MG63 (cell line): ENCODE measurements around the gene ZNF234. TPM values are rescaled to one million over a fixed set of nuclear protein-coding genes. Genes with fewer than 3 reads are reported as not detected.
"Not testable (repeated sequence)": the region's sequence is repeated elsewhere in the genome, so short reads cannot be mapped to it uniquely, and the experiment has no call there.

Source experiments
- DNase-seq: peaks from one replicate; pipeline ENCODE4 v3.0.0-alpha.2; 2020
- H3K27me3 ChIP-seq: fragments of 250-450 bp; sonication (Bioruptor Pico); 2 replicates; pipeline ENCODE4 v1.5.1; 2020; ENCODE audit warnings: mild to moderate bottlenecking, moderate library complexity
- H3K36me3 ChIP-seq: fragments of 250-450 bp; sonication (Bioruptor Pico); 2 replicates; pipeline ENCODE4 v1.5.1; 2020; ENCODE audit warnings: mild to moderate bottlenecking, moderate library complexity
- H3K4me3 ChIP-seq: fragments of 250-450 bp; sonication (Bioruptor Pico); 2 replicates; pipeline ENCODE4 v1.5.1; 2020; ENCODE audit warnings: mild to moderate bottlenecking, moderate library complexity
- H3K9me3 ChIP-seq: fragments of 250-450 bp; sonication (Bioruptor Pico); 2 replicates; pipeline ENCODE4 v1.5.1; 2020; ENCODE audit warnings: mild to moderate bottlenecking, moderate library complexity
- total RNA-seq: library from RNA; depleted of rRNA; stranded (reverse); fragments of >200 nt; shearing (Covaris generic); gene quantifications from 2 replicates; pipeline ENCODE4 v1.2.3, GENCODE V29; 2014; ENCODE audit warnings: low replicate concordance

The ZNF234 gene
- total RNA-seq, 1 experiment from 2014 or later = 3.9 TPM

GRCh38 chr19:44164327-44164672 lies 22.9 kb downstream of the ZNF234 start:
- peak overlapping the region; percentile 87 for H3K4me3 ChIP-seq

GRCh38 chr19:44164673-44165512 lies 23.5 kb downstream of the ZNF234 start, which contains the start of gene ZNF226:
Gene ZNF226 (plus strand): TSS chr19:44165100. CDS start chr19:44170081, 4,981 bp downstream.
- peak; percentile 95 for DNase-seq
- Histone ChIP-seq H3K4me3 (peak within 1 kb of the TSS; percentile 87), H3K27me3 (no peaks in the 10 kb centered on the region), H3K36me3 (peaks cover 37% of the 10 kb centered on the region), H3K9me3 (peaks cover 32% of the 10 kb centered on the region)

More at GRCh38 chr19:44164327-44164672, 22.9 kb downstream of the ZNF234 start:
- Histone ChIP-seq H3K36me3 (peaks cover 31% of the 10 kb centered on the region), H3K9me3 (peaks cover 28% of the 10 kb centered on the region), H3K27me3 (no peaks in the 10 kb centered on the region)
- no peak for DNase-seq

- H3K9me3 ChIP-seq = peaks cover 30% of the 10 kb centered on the region
- not testable (repeated sequence) for H3K4me3 ChIP-seq, H3K27me3 ChIP-seq, DNase-seq
- H3K36me3 ChIP-seq = peaks cover 91% of the 10 kb centered on the region
Observed at GRCh38 chr19:44170660-44171059, 29.3 kb downstream of the ZNF234 start.

- no peak for DNase-seq
- Histone ChIP-seq H3K4me3 (no peak overlapping the region), H3K36me3 (peaks cover 61% of the 10 kb centered on the region), H3K9me3 (peaks cover 42% of the 10 kb centered on the region), H3K27me3 (no peaks in the 10 kb centered on the region)
Observed at GRCh38 chr19:44176590-44176989, 35.2 kb downstream of the ZNF234 start.

GRCh38 chr19:44180968-44181367 lies 39.6 kb downstream of the ZNF234 start:
- H3K4me3 ChIP-seq = no peak overlapping the region

GRCh38 chr19:44182145-44182544 lies 40.8 kb downstream of the ZNF234 start:
- H3K27me3 ChIP-seq = no peaks in the 10 kb centered on the region
- H3K9me3 ChIP-seq = peaks cover 18% of the 10 kb centered on the region
- no peak for DNase-seq
- H3K36me3 ChIP-seq = peaks cover 5% of the 10 kb centered on the region; the same call in 1 of the 2 replicates
- no peak overlapping the region for H3K4me3 ChIP-seq

More at GRCh38 chr19:44180968-44181367, 39.6 kb downstream of the ZNF234 start:
- no peak for DNase-seq
- peaks cover 27% of the 10 kb centered on the region for H3K9me3 ChIP-seq
- peaks cover 17% of the 10 kb centered on the region for H3K36me3 ChIP-seq
- no peaks in the 10 kb centered on the region for H3K27me3 ChIP-seq

- no peaks in the 10 kb centered on the region for H3K36me3 ChIP-seq
- H3K9me3 ChIP-seq = peaks cover 9% of the 10 kb centered on the region
- H3K27me3 ChIP-seq = no peaks in the 10 kb centered on the region
- H3K4me3 ChIP-seq = no peak overlapping the region
- no peak for DNase-seq
Observed at GRCh38 chr19:44190020-44190419, 48.7 kb downstream of the ZNF234 start.

GRCh38 chr19:44192127-44192526 lies 50.8 kb downstream of the ZNF234 start:
- Histone ChIP-seq H3K27me3 (no peaks in the 10 kb centered on the region), H3K9me3 (peaks cover 7% of the 10 kb centered on the region), H3K4me3 (no peak overlapping the region), H3K36me3 (no peaks in the 10 kb centered on the region)
- DNase-seq = no peak

- DNase-seq = no peak
- no peaks in the 10 kb centered on the region for H3K36me3 ChIP-seq
- H3K27me3 ChIP-seq = no peaks in the 10 kb centered on the region
- H3K9me3 ChIP-seq = peaks cover 8% of the 10 kb centered on the region
- H3K4me3 ChIP-seq = no peak overlapping the region
Observed at GRCh38 chr19:44196772-44197171, 55.4 kb downstream of the ZNF234 start.

- Histone ChIP-seq H3K27me3 (no peaks in the 10 kb centered on the region), H3K36me3 (no peaks in the 10 kb centered on the region), H3K4me3 (no peak overlapping the region), H3K9me3 (peaks cover 12% of the 10 kb centered on the region)
- DNase-seq = no peak
Observed at GRCh38 chr19:44202470-44202869, 61.1 kb downstream of the ZNF234 start.

GRCh38 chr19:44202974-44203373 lies 61.6 kb downstream of the ZNF234 start:
- Histone ChIP-seq H3K4me3 (no peak overlapping the region), H3K36me3 (no peaks in the 10 kb centered on the region), H3K9me3 (peaks cover 12% of the 10 kb centered on the region), H3K27me3 (no peaks in the 10 kb centered on the region)
- DNase-seq = no peak

- not testable (repeated sequence) for H3K27me3 ChIP-seq, DNase-seq, H3K36me3 ChIP-seq, H3K4me3 ChIP-seq
- peaks cover 18% of the 10 kb centered on the region for H3K9me3 ChIP-seq
Observed at GRCh38 chr19:44203877-44204276, 62.5 kb downstream of the ZNF234 start.

- Histone ChIP-seq H3K27me3 (no peaks in the 10 kb centered on the region), H3K9me3 (peaks cover 22% of the 10 kb centered on the region), H3K4me3 (no peak overlapping the region), H3K36me3 (no peaks in the 10 kb centered on the region)
- DNase-seq = no peak
Observed at GRCh38 chr19:44204772-44205171, 63.4 kb downstream of the ZNF234 start.

- Histone ChIP-seq H3K36me3 (no peaks in the 10 kb centered on the region), H3K9me3 (peaks cover 30% of the 10 kb centered on the region), H3K27me3 (no peaks in the 10 kb centered on the region), H3K4me3 (peak overlapping the region; percentile 59)
- peak; percentile 94 for DNase-seq
Observed at GRCh38 chr19:44207126-44207803, 65.9 kb downstream of the ZNF234 start.
